ENCODE data around the gene FURIN.
"Not testable (repeated sequence)": the region's sequence is repeated elsewhere in the genome, so short reads cannot be mapped to it uniquely, and the experiment has no call there.

FURIN gene

DNA sequence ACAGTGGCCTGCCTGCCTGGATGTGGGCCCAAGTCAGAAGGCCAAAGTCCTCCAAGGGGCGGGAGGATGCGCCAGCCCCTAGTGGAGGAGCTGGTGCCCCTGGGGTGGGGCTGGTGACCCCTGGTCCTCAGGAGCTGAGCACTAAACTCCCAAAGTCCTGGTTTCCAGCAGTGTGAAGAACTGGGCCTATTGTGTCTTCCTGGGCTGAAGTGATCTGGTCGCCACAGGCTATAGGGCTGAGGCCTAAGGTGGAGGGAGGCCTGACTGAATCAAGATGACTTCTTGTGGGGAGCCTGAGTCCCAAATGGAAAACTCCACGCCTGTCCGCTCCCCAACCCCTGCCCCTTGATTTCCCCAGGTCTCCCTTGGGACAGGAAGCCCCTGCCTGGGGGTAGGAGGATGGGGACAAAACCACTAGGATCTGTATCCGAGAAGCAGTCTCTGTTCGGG, 15.2 kb downstream of the FURIN start:
- DNase-seq (ENCODE audit: low read depth), result no peak

DNA sequence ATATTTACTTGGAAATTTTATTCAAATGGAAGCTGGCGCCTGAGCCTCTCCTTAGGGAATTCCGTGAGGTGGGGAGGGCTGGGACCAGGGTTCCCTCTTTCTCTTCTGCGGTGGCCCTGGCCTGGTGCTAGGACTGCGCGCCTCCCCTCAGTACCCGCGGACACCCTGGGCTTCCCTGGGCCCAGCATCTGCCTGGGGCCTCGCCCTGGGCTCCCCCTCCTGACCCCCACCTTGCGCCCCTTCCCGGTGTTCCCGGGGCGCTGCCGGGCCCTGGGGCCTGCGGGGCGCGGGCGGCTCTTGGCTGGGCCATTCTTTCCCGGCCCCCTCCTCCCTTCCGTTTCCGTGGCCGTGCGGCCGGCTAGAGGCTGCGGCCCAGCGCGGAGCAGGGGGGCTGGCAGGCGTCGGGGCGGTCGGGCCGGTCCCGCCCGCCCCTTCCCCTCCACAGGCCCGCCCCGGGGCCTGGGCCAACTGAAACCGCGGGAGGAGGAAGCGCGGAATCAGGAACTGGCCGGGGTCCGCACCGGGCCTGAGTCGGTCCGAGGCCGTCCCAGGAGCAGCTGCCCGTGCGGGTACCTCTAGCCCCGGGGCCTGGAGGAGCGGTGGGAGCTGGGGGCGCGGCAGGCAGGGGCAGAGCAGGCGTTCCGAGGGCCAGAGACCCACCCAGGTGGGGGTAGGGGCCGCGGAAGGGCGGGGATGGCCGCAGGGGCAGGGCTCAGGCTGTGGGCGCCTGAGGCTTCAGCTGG, 15.8 kb downstream of the FURIN start, which contains the start of gene FES:
Gene FES, plus strand, starts transcription at position 529 of the 743 bp plus-strand sequence. CDS start 542 bp downstream, outside the sequence.
- peak; percentile 48 for DNase-seq (ENCODE audit: low read depth)

- DNase-seq (ENCODE audit: low read depth), result no peak
Measured at GRCh38 chr15:90884719-90885431, 16.5 kb downstream of the FURIN start.

DNA sequence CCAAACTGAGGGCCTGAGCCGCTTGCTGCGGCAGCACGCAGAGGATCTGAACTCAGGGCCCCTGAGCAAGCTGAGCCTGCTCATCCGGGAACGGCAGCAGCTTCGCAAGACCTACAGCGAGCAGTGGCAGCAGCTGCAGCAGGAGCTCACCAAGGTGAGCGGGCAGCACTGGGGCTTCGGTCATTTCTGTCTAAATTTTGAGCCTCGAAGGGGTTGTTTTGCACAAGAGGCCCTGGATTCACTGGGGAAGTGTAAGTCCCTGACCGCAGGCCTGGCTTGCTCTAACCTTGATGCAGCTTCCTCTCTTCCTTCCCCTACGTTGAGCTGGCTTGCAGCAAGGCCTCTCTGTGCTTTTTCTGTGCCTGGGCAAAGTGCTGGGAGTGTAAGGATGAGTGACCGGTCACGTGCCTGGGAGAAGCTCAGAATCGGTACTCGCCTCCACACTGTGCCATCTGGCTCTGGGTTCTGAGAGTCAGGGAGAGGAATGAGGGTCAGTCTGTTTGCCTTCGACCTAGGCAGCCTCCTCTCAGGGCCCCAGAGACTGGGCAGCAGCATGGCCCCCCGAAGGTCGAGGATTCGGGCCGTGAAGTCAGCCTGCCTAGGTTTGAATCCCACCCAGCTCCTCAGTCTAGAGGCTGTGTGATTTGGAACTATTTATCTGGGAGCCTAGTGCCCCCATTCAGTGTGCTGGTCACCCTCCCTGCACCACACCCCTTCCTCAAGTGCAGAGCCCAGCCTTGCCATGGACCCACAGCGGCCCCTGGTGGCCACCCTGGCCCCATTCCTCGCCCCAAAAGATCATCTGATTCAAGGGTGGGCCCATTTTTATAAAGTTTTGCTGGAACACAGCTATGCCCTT, 17.3 kb downstream of the FURIN start:
- DNase-seq (ENCODE audit: low read depth), result peak; percentile 67

GRCh38 chr15:90886291-90886614, 17.9 kb downstream of the FURIN start:
- DNase-seq (ENCODE audit: low read depth), result no peak

GRCh38 chr15:90887037-90887481, 18.7 kb downstream of the FURIN start:
- no peak for DNase-seq (ENCODE audit: low read depth)

GRCh38 chr15:90889313-90889730, 20.9 kb downstream of the FURIN start:
- no peak for DNase-seq (ENCODE audit: low read depth)

DNA sequence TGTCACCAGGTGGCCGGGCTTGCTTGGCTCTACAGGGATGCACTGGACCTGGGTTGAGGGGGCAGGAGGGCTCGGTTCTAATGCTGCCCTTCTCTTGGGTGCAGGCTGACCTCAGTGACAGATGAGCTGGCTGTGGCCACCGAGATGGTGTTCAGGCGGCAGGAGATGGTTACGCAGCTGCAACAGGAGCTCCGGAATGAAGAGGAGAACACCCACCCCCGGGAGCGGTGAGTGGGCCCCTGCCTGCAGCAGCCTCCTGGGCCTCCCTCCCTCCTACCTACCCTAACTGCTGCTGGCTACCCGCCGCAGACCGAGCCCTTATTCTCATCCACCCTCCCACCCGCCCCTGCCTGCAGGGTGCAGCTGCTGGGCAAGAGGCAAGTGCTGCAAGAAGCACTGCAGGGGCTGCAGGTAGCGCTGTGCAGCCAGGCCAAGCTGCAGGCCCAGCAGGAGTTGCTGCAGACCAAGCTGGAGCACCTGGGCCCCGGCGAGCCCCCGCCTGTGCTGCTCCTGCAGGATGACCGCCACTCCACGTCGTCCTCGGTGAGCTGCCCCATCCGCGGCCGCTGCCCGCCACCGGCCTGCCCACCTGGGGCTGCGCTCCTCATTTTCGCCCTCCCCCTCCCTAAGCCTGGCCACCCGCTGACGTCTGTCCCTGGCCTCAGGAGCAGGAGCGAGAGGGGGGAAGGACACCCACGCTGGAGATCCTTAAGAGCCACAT, 21.5 kb downstream of the FURIN start:
- DNase-seq (ENCODE audit: low read depth), result no peak

DNA sequence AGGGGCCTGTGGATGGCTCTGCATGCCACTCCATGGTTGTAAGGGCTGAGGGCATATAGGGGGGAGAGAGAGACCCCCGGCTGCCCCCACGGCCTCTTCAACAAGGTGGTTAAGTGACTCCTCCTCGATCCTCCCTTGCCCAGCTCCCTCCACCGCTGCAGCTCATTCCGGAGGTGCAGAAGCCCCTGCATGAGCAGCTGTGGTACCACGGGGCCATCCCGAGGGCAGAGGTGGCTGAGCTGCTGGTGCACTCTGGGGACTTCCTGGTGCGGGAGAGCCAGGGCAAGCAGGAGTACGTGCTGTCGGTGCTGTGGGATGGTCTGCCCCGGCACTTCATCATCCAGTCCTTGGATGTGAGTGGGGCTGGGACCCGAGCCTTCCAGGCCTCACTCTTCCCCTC, 22.5 kb downstream of the FURIN start:
- DNase-seq (ENCODE audit: low read depth), result no peak

GRCh38 chr15:90891346-90891949, 23.1 kb downstream of the FURIN start:
- DNase-seq (ENCODE audit: low read depth), result no peak

DNA sequence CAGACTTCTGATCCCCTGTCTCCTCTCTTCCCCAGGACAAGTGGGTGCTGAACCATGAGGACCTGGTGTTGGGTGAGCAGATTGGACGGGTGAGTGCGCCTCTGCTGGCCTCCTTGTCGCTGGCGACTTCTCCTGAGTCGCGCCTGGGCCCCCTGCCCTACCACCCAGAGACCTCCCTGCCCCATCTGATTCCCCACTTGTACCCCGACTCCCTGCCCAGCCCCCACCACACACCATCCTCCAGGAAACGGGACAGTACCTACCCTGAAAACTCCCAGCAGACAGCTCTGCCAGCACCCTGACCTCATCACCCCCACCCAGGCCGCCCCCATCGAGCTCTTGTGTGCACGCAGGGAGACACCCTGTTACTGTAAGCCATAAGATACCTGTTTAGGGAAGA, 23.6 kb downstream of the FURIN start:
- no peak for DNase-seq (ENCODE audit: low read depth)

DNA sequence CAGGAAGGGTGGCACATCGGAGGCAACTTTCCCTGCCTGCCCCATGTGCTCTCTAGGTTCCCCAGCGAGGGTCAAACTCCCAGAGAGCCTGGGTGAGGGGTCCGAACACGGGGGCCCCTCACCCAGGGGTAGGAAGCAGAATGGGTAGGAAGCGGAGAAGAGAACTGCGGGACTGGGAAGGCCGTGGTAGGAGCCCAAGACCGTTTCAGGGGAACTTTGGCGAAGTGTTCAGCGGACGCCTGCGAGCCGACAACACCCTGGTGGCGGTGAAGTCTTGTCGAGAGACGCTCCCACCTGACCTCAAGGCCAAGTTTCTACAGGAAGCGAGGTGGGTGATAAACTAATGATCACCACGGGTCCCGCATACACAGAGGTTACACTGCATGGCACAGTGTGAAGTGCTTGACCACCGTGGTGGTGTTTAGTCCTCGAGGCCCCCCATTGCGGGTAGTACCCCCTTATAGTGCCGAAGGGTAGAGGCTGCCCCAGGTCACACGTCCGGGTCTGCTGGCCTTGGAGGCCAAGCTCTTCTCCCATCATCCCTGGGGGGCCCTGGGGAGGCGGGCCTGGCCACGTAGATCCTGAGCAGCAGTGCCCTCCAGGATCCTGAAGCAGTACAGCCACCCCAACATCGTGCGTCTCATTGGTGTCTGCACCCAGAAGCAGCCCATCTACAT, 24.2 kb downstream of the FURIN start:
- no peak for DNase-seq (ENCODE audit: low read depth)

GRCh38 chr15:90893175-90894090, 25.0 kb downstream of the FURIN start:
- DNase-seq (ENCODE audit: low read depth), result no peak

DNA sequence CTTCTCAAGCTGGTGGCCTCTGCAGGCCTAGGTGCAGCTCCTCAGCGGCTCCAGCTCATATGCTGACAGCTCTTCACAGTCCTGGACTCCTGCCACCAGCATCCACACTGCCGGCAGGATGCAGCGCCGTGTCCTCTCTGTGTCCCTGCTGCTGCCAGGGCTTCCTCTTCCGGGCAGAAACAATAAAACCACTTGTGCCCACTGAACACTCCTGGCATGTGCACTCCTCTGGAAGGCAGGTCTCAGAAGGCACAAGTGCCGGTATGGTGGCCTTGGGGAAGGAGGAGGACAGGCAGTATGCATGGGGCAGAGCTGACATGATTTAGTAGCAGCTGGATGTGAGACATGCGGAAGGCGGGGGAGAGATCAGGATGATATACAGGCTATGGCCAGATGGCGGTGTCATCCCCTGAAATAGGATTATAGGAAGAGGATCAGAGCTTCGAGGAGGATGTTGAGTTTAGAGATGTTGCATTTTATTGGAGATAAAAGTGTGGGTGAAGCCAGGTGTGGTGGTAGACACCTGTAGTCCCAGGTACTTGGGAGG, 27.3 kb downstream of the FURIN start:
- peak; percentile 41 for DNase-seq (ENCODE audit: low read depth)

GRCh38 chr15:90897131-90897655, 28.8 kb downstream of the FURIN start:
- not testable (repeated sequence) for DNase-seq (ENCODE audit: low read depth)

- peak; percentile 8 for DNase-seq (ENCODE audit: low read depth)
Measured at GRCh38 chr15:90901175-90902039, 33.0 kb downstream of the FURIN start.

DNA sequence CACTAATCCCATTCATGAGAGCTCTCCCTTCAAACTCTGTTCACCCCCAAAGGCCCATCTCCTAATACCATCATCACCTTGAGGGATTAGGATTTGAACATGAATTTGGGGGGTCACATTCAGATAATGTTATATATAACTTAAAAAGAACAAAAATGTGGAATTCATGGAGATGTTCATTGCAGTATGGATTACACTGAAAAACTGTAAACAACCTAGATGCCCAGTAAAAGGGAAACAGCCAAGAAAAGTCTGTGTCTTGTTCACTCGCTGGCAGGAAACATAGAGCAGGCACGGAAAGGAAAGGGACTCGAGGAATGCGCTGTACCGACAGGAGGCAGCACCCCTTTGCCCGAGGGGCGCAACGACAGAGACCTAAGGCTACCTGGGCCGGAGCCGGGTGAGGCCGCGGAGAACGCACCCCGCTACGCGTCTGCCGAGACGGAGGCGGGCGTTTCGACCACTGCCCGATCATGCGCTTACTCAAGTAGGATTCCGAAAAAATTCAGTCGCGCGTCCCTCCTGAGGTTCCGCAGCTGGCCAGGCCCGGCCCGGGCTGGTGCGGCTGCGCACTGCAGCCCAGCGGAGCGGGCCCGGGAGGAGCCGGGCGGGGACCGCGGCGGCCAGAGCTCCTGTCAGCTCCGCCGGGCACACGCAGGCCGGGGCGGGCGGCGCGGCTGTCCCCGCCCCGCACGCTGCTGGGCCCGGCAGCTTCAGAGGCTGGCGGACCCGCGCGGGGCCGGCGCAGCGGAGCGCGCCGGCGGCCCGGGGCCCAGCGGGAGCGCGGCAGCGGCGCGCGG, 33.9 kb downstream of the FURIN start:
- DNase-seq (ENCODE audit: low read depth), result peak; percentile 81

Measured in ELR (cell line).